Measurements from ENCODE around the gene TAMALIN.

The TAMALIN gene

GRCh38 chr12:52010152-52010622, 3.4 kb downstream of the TAMALIN start:
- H3K27ac ChIP-seq: peak overlapping the region; percentile 0 to 62 (median 41); a peak in 14 of 22 replicates
- peak overlapping the region; percentile 92 to 99 (median 97) for H3K4me2 ChIP-seq
- peaks cover 0 to 19% (median 12%) of the 10 kb centered on the region in 11 experiments; a peak in 15 of 22 replicates for H3K27me3 ChIP-seq
- H3K9ac ChIP-seq: peak overlapping the region; percentile 17 to 97 (median 92); a peak in 19 of 22 replicates
- H3K4me1 ChIP-seq: peaks cover 42 to 54% (median 52%) of the 10 kb centered on the region in 10 experiments
- no peak for TF ChIP-seq Cebpa-rat (IDR thresholded peaks at IDR 0.05)
- H4K20me1 ChIP-seq: peaks cover 7 to 80% (median 41%) of the 10 kb centered on the region in 11 experiments; a peak in 19 of 22 replicates
- peaks cover 37 to 64% (median 44%) of the 10 kb centered on the region in 11 experiments for H3K36me3 ChIP-seq
- H3K9me3 ChIP-seq (replicated peaks in 1 of 11): no peaks in the 10 kb centered on the region
- peak overlapping the region in 9 of 10 experiments; percentile 79 to 96 (median 93); a peak in 13 of 20 replicates for H3K4me3 ChIP-seq

- peak overlapping the region; percentile 92 to 99 (median 97) for H3K4me2 ChIP-seq
- H3K27ac ChIP-seq: peak overlapping the region in 7 of 11 experiments; percentile 11 to 62 (median 41); a peak in 9 of 22 replicates
- no peak for TF ChIP-seq Cebpa-rat (IDR thresholded peaks at IDR 0.05)
- H3K9me3 ChIP-seq (replicated peaks in 1 of 11): no peaks in the 10 kb centered on the region
- H4K20me1 ChIP-seq: peaks cover 7 to 85% (median 42%) of the 10 kb centered on the region in 11 experiments; a peak in 18 of 22 replicates
- H3K4me1 ChIP-seq: peaks cover 34 to 54% (median 52%) of the 10 kb centered on the region in 10 experiments
- H3K4me3 ChIP-seq: peak overlapping the region in 2 of 10 experiments; percentile 93 to 95; a peak in 1 of 20 replicates
- H3K9ac ChIP-seq: peak overlapping the region in 8 of 11 experiments; percentile 51 to 93 (median 90); a peak in 11 of 22 replicates
- H3K36me3 ChIP-seq: peaks cover 37 to 72% (median 51%) of the 10 kb centered on the region in 11 experiments
- peaks cover 0 to 11% (median 6%) of the 10 kb centered on the region in 11 experiments; a peak in 15 of 22 replicates for H3K27me3 ChIP-seq
Measured at GRCh38 chr12:52010692-52011601, 4.2 kb downstream of the TAMALIN start.

- peaks cover 30 to 56% (median 53%) of the 10 kb centered on the region in 10 experiments for H3K4me1 ChIP-seq
- peaks cover 7 to 92% (median 38%) of the 10 kb centered on the region in 11 experiments; a peak in 18 of 22 replicates for H4K20me1 ChIP-seq
- H3K9me3 ChIP-seq (replicated peaks in 1 of 11): no peaks in the 10 kb centered on the region
- H3K4me2 ChIP-seq: peak overlapping the region in 1 of 11 experiments; percentile 92; a peak in 1 of 22 replicates
- peaks cover 0 to 5% (median 0%) of the 10 kb centered on the region in 11 experiments; a peak in 5 of 22 replicates for H3K27me3 ChIP-seq
- H3K36me3 ChIP-seq: peaks cover 37 to 74% (median 51%) of the 10 kb centered on the region in 11 experiments
- H3K4me3 ChIP-seq: no peak overlapping the region
- H3K27ac ChIP-seq: no peak overlapping the region
- TF ChIP-seq Cebpa-rat (IDR thresholded peaks at IDR 0.05): no peak
- peak overlapping the region in 2 of 11 experiments; percentile 51 to 68; a peak in 2 of 22 replicates for H3K9ac ChIP-seq
Measured at GRCh38 chr12:52011602-52012214, 5.0 kb downstream of the TAMALIN start.

GRCh38 chr12:52013626-52014310, 7.0 kb downstream of the TAMALIN start:
- no peaks in the 10 kb centered on the region for H3K9me3 ChIP-seq (replicated peaks in 1 of 11)
- H3K4me1 ChIP-seq: peaks cover 24 to 55% (median 49%) of the 10 kb centered on the region in 10 experiments
- H3K4me2 ChIP-seq: no peak overlapping the region
- H3K36me3 ChIP-seq: peaks cover 37 to 70% (median 51%) of the 10 kb centered on the region in 11 experiments
- H3K27ac ChIP-seq: no peak overlapping the region
- no peak overlapping the region for H3K9ac ChIP-seq
- H3K4me3 ChIP-seq: no peak overlapping the region
- H4K20me1 ChIP-seq: peaks cover 7 to 79% (median 24%) of the 10 kb centered on the region in 11 experiments; a peak in 18 of 22 replicates
- H3K27me3 ChIP-seq: no peaks in the 10 kb centered on the region
- no peak for TF ChIP-seq Cebpa-rat (IDR thresholded peaks at IDR 0.05)

GRCh38 chr12:52014567-52015530, 8.1 kb downstream of the TAMALIN start:
- peak overlapping the region in 3 of 11 experiments; percentile 15 to 52 (median 38); a peak in 3 of 22 replicates for H3K9ac ChIP-seq
- no peaks in the 10 kb centered on the region for H3K27me3 ChIP-seq
- peak overlapping the region in 1 of 11 experiments; percentile 46; a peak in 1 of 22 replicates for H3K27ac ChIP-seq
- H3K4me3 ChIP-seq: no peak overlapping the region
- peaks cover 0 to 68% (median 14%) of the 10 kb centered on the region in 11 experiments; a peak in 15 of 22 replicates for H4K20me1 ChIP-seq
- H3K4me1 ChIP-seq: peaks cover 18 to 55% (median 49%) of the 10 kb centered on the region in 10 experiments
- peak overlapping the region in 8 of 11 experiments; percentile 24 to 82 (median 62); a peak in 14 of 22 replicates for H3K4me2 ChIP-seq
- no peak for TF ChIP-seq Cebpa-rat (IDR thresholded peaks at IDR 0.05)
- H3K36me3 ChIP-seq: peaks cover 37 to 61% (median 49%) of the 10 kb centered on the region in 11 experiments
- H3K9me3 ChIP-seq (replicated peaks in 1 of 11): no peaks in the 10 kb centered on the region

GRCh38 chr12:52015532-52016041, 8.8 kb downstream of the TAMALIN start:
- no peak for TF ChIP-seq Cebpa-rat (IDR thresholded peaks at IDR 0.05)
- H3K36me3 ChIP-seq: peaks cover 36 to 54% (median 46%) of the 10 kb centered on the region in 11 experiments
- H4K20me1 ChIP-seq: peaks cover 0 to 61% (median 7%) of the 10 kb centered on the region in 11 experiments; a peak in 13 of 22 replicates
- H3K9me3 ChIP-seq (replicated peaks in 1 of 11): no peaks in the 10 kb centered on the region
- peak overlapping the region in 1 of 11 experiments; percentile 46; a peak in 1 of 22 replicates for H3K27ac ChIP-seq
- H3K9ac ChIP-seq: peak overlapping the region in 5 of 11 experiments; percentile 5 to 52 (median 38); a peak in 4 of 22 replicates
- peaks cover 17 to 55% (median 49%) of the 10 kb centered on the region in 10 experiments for H3K4me1 ChIP-seq
- H3K4me3 ChIP-seq: no peak overlapping the region
- H3K27me3 ChIP-seq: no peaks in the 10 kb centered on the region
- peak overlapping the region in 8 of 11 experiments; percentile 24 to 82 (median 62); a peak in 14 of 22 replicates for H3K4me2 ChIP-seq

All from BLaER1 treated with 17β-estradiol and CSF1 and Interleukin-3, amounts not matched to agents 10 nM and 100 nM (cell line).